ENCODE measurements around the gene CACNA1I. TPM values are rescaled to one million over a fixed set of nuclear protein-coding genes. Genes with fewer than 3 reads are reported as not detected.

CACNA1I gene
- total and polyA plus RNA-seq, 2 experiments from 2014 or later: 0.42 to 2.4 TPM

GRCh38 chr22:39641660-39642310 is 71.2 kb downstream of the CACNA1I start:
- no peak overlapping the region for H3K27ac ChIP-seq (ENCODE audit: low read depth)
- peak in 1 of 2 experiments; percentile 44; a peak in 2 of 4 replicates for TF ChIP-seq CTCF (conservative IDR thresholded peaks at IDR 0.05; ENCODE audit: low read depth in 2 of 2)
- TF ChIP-seq EZH2phosphoT487 (IDR thresholded peaks at IDR 0.05; ENCODE audit: unreplicated experiment): no peak
- Mint-ChIP-seq H3K36me3 (ENCODE audit: low read depth) (no peaks in the 10 kb centered on the region), H3K4me1 (no peaks in the 10 kb centered on the region), H3K27ac (no peak overlapping the region), H3K4me3 (no peak overlapping the region), H3K27me3 (ENCODE audit: insufficient read depth, low read depth, poor library complexity) (peaks cover 14% of the 10 kb centered on the region), H3K9me3 (0 out of 3 replicates have a peak, but pooled peaks cover 4% of the 10 kb centered on the region)
- H3K9me2 ChIP-seq (ENCODE audit: insufficient read depth): no peaks in the 10 kb centered on the region
- H2AFZ ChIP-seq: no peak overlapping the region
- no peaks in the 10 kb centered on the region for H3K36me3 ChIP-seq (ENCODE audit: insufficient read depth)
- H3F3A ChIP-seq (replicated peaks; ENCODE audit: low read depth): no peaks in the 10 kb centered on the region
- DNase-seq (ENCODE audit: low spot score) (no peak), ATAC-seq (no peak)
- H3K4me1 ChIP-seq (ENCODE audit: insufficient read depth): no peaks in the 10 kb centered on the region
- no peaks in the 10 kb centered on the region for H3K27me3 ChIP-seq (ENCODE audit: insufficient read depth)
- H3K4me3 ChIP-seq: no peak overlapping the region
- H4K20me1 ChIP-seq (replicated peaks; ENCODE audit: insufficient read depth): no peaks in the 10 kb centered on the region
- no peaks in the 10 kb centered on the region for H3K79me2 ChIP-seq (replicated peaks; ENCODE audit: insufficient read depth)
- no peak overlapping the region for H3K4me2 ChIP-seq

GRCh38 chr22:39643311-39644083 is 72.9 kb downstream of the CACNA1I start:
- Histone ChIP-seq H3K4me2 (no peak overlapping the region), H3F3A (replicated peaks; ENCODE audit: low read depth) (no peaks in the 10 kb centered on the region), H3K4me1 (ENCODE audit: insufficient read depth) (no peaks in the 10 kb centered on the region), H3K79me2 (replicated peaks; ENCODE audit: insufficient read depth) (no peaks in the 10 kb centered on the region), H4K20me1 (replicated peaks; ENCODE audit: insufficient read depth) (no peaks in the 10 kb centered on the region), H3K27me3 (ENCODE audit: insufficient read depth) (no peaks in the 10 kb centered on the region), H3K9me2 (ENCODE audit: insufficient read depth) (no peaks in the 10 kb centered on the region), H3K4me3 (no peak overlapping the region), H2AFZ (no peak overlapping the region), H3K27ac (ENCODE audit: low read depth) (no peak overlapping the region), H3K36me3 (ENCODE audit: insufficient read depth) (no peaks in the 10 kb centered on the region)
- Mint-ChIP-seq H3K4me3 (no peak overlapping the region), H3K4me1 (no peaks in the 10 kb centered on the region), H3K36me3 (ENCODE audit: low read depth) (no peaks in the 10 kb centered on the region), H3K27me3 (ENCODE audit: insufficient read depth, low read depth, poor library complexity) (peaks cover 11% of the 10 kb centered on the region), H3K27ac (no peak overlapping the region), H3K9me3 (0 out of 3 replicates have a peak, but pooled peaks cover 4% of the 10 kb centered on the region)
- DNase-seq (ENCODE audit: low spot score) (no peak), ATAC-seq (no peak)
- no peak for TF ChIP-seq JUNB (IDR thresholded peaks at IDR 0.05; ENCODE audit: unreplicated experiment)
- no peak for TF ChIP-seq EZH2 (IDR thresholded peaks at IDR 0.05; ENCODE audit: low read depth, unreplicated experiment)
- TF ChIP-seq, protein P1, sequence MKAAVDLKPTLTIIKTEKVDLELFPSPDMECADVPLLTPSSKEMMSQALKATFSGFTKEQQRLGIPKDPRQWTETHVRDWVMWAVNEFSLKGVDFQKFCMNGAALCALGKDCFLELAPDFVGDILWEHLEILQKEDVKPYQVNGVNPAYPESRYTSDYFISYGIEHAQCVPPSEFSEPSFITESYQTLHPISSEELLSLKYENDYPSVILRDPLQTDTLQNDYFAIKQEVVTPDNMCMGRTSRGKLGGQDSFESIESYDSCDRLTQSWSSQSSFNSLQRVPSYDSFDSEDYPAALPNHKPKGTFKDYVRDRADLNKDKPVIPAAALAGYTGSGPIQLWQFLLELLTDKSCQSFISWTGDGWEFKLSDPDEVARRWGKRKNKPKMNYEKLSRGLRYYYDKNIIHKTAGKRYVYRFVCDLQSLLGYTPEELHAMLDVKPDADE (IDR thresholded peaks at IDR 0.05): no peak
- no peak for TF ChIP-seq REST (IDR thresholded peaks at IDR 0.05; ENCODE audit: unreplicated experiment)
- TF ChIP-seq STAT1 (IDR thresholded peaks at IDR 0.05; ENCODE audit: unreplicated experiment): no peak

Data from GM23338 (cell line).